ENCODE results near the gene URB1. TPM values are rescaled to one million over a fixed set of nuclear protein-coding genes. Genes with fewer than 3 reads are reported as not detected.

URB1 gene
- total and polyA plus RNA-seq, 4 donors: 3.7 to 17.6 (median 11.4) TPM

GRCh38 chr21:32331444-32332305 is 61.1 kb downstream of the URB1 start:
- no peak for DNase-seq
- WGBS, 2 donors: 95% methylated on average over 9 of the region's 9 CpGs
- ATAC-seq (ENCODE audit: insufficient read depth, low FRiP score): no peak
- Histone ChIP-seq H3K36me3 (ENCODE audit: control insufficient read depth in 4 of 4, insufficient read depth in 4 of 4, low read length in 4 of 4) (peaks cover 17 to 47% (median 26%) of the 10 kb centered on the region in 4 donors), H3K9ac (ENCODE audit: insufficient read depth in 1 of 2, low read length in 2 of 2) (no peak overlapping the region), H3K4me3 (no peak overlapping the region), H3K9me3 (ENCODE audit: control insufficient read depth in 4 of 4, insufficient read depth in 3 of 4, low read length in 3 of 4) (no peaks in the 10 kb centered on the region), H3K4me1 (ENCODE audit: control insufficient read depth in 5 of 5, insufficient read depth in 5 of 5, low read length in 5 of 5) (peaks cover 0 to 4% (median 0%) of the 10 kb centered on the region in 5 donors), H3K27me3 (ENCODE audit: control insufficient read depth in 3 of 3, insufficient read depth in 3 of 3, low read length in 2 of 3) (no peaks in the 10 kb centered on the region), H3K27ac (ENCODE audit: low read depth in 1 of 2, low read length in 1 of 2) (no peak overlapping the region)
- TF ChIP-seq CTCF (IDR thresholded peaks at IDR 0.05; ENCODE audit: control extremely low read depth, extremely low read depth): no peak

GRCh38 chr21:32330784-32331311 is 62.0 kb downstream of the URB1 start:
- H3K36me3 ChIP-seq (ENCODE audit: control insufficient read depth in 4 of 4, insufficient read depth in 4 of 4, low read length in 4 of 4): peaks cover 15 to 40% (median 25%) of the 10 kb centered on the region in 4 donors
- 98 to 99% methylated on average over 4 of the region's 4 CpGs for WGBS, 2 donors
- peaks cover 0 to 4% (median 0%) of the 10 kb centered on the region in 5 donors for H3K4me1 ChIP-seq (ENCODE audit: control insufficient read depth in 5 of 5, insufficient read depth in 5 of 5, low read length in 5 of 5)
- ATAC-seq (ENCODE audit: insufficient read depth, low FRiP score) (no peak), DNase-seq (no peak)
- H3K9ac ChIP-seq (ENCODE audit: insufficient read depth in 1 of 2, low read length in 2 of 2): no peak overlapping the region
- no peaks in the 10 kb centered on the region for H3K27me3 ChIP-seq (ENCODE audit: control insufficient read depth in 3 of 3, insufficient read depth in 3 of 3, low read length in 2 of 3)
- no peak for TF ChIP-seq CTCF (IDR thresholded peaks at IDR 0.05; ENCODE audit: control extremely low read depth, extremely low read depth)
- no peak overlapping the region for H3K27ac ChIP-seq (ENCODE audit: low read depth in 1 of 2, low read length in 1 of 2)
- no peaks in the 10 kb centered on the region for H3K9me3 ChIP-seq (ENCODE audit: control insufficient read depth in 4 of 4, insufficient read depth in 3 of 4, low read length in 3 of 4)
- H3K4me3 ChIP-seq: no peak overlapping the region

GRCh38 chr21:32329776-32330175 is 63.0 kb downstream of the URB1 start:
- Histone ChIP-seq H3K27me3 (ENCODE audit: control insufficient read depth in 3 of 3, insufficient read depth in 3 of 3, low read length in 2 of 3) (no peaks in the 10 kb centered on the region), H3K36me3 (ENCODE audit: control insufficient read depth in 4 of 4, insufficient read depth in 4 of 4, low read length in 4 of 4) (peaks cover 19 to 39% (median 26%) of the 10 kb centered on the region in 4 donors), H3K9ac (ENCODE audit: insufficient read depth in 1 of 2, low read length in 2 of 2) (no peak overlapping the region), H3K4me1 (ENCODE audit: control insufficient read depth in 5 of 5, insufficient read depth in 5 of 5, low read length in 5 of 5) (peaks cover 0 to 4% (median 0%) of the 10 kb centered on the region in 5 donors), H3K27ac (ENCODE audit: low read depth in 1 of 2, low read length in 1 of 2) (no peak overlapping the region), H3K9me3 (ENCODE audit: control insufficient read depth in 4 of 4, insufficient read depth in 3 of 4, low read length in 3 of 4) (no peaks in the 10 kb centered on the region), H3K4me3 (no peak overlapping the region)
- WGBS, 2 donors: 86% methylated on average over 3 of the region's 3 CpGs
- ATAC-seq (ENCODE audit: insufficient read depth, low FRiP score): no peak
- no peak for TF ChIP-seq CTCF (IDR thresholded peaks at IDR 0.05; ENCODE audit: control extremely low read depth, extremely low read depth)
- DNase-seq: peak in 1 of 3 donors; percentile 6
